GM12878 (cell line): ENCODE measurements around the gene PRKCZ. TPM values are rescaled to one million over a fixed set of nuclear protein-coding genes. Genes with fewer than 3 reads are reported as not detected.

Source experiments
- ATAC-seq: fragments of 200-7000 bp; cut with Tn5 transposase; 3 replicates; pipeline ENCODE4 v1.9.1; 2020; ENCODE audit warnings: mild to moderate bottlenecking, moderate library complexity
- BruUV-seq: library from RNA; stranded (reverse); fragments of 400-500 nt; replicated peaks from 2 replicates; lab custom pipeline; 2021; lab: Mats Ljungman, UMichigan
- CTCF ChIA-PET: fragments of 300-600 bp; sonication (Branson Sonifier 250); formaldehyde crosslinking; extraction: SDS; loops from one replicate; lab custom pipeline; 2021; ENCODE audit warnings: inconsistent platforms; lab: Yijun Ruan, JAX
- POLR2A ChIA-PET: fragments of 350-600 bp; formaldehyde crosslinking; extraction: SDS; loops from one replicate; lab custom pipeline; 2021; ENCODE audit warnings: inconsistent platforms; lab: Charles Lee
- RAD21 ChIA-PET: fragments of 300-600 bp; sonication (Branson Sonifier 250); formaldehyde crosslinking; loops from one replicate; lab custom pipeline; 2023; ENCODE audit warnings: antibody characterized with exemption; ENCODE audit not compliant: unreplicated experiment; lab: Charles Lee
- SMC1A ChIA-PET: fragments of 300-600 bp; sonication (Branson Sonifier 250); formaldehyde crosslinking; loops from one replicate; lab custom pipeline; 2023; ENCODE audit not compliant: unreplicated experiment, uncharacterized antibody; lab: Charles Lee
- DNase-seq: peaks from one replicate; pipeline ENCODE4 v3.0.0-alpha.2; 2011; ENCODE audit warnings: low read depth, low spot score
- FAIRE-seq: peaks from 3 replicates; lab custom pipeline; 2011; peaks lifted over from hg19 to GRCh38; lab: Jason Lieb, UNC
- H2AFZ ChIP-seq: 2 replicates; pipeline ENCODE4 v1.6.0; 2011; ENCODE audit warnings: low read depth, low read length, control low read depth; ENCODE audit not compliant: control insufficient read depth
- H3K27ac ChIP-seq: 2 replicates; pipeline ENCODE4 v1.5.1; 2011; ENCODE audit warnings: control low read depth; ENCODE audit not compliant: control insufficient read depth, insufficient read depth
- H3K27me3 ChIP-seq, 2 experiments: replicated peaks in 1 of 2; 2 replicates each; pipeline versions ENCODE4 v1.6.0 to v1.6.1; 2011; ENCODE audit warnings: low read length in 1 of 2; ENCODE audit not compliant: control insufficient read depth in 2 of 2, insufficient read depth in 2 of 2
- H3K36me3 ChIP-seq, 2 experiments: 2 replicates each; pipeline ENCODE4 v1.5.1; 2011; ENCODE audit warnings: low read length in 1 of 2; ENCODE audit not compliant: control insufficient read depth in 2 of 2, insufficient read depth in 2 of 2
- H3K4me1 ChIP-seq: 2 replicates; pipeline ENCODE4 v1.6.1; 2011; ENCODE audit warnings: mild to moderate bottlenecking, low read length, moderate library complexity, mixed read lengths; ENCODE audit not compliant: control insufficient read depth, insufficient read depth
- H3K4me2 ChIP-seq: 2 replicates; pipeline ENCODE4 v1.6.0; 2011; ENCODE audit warnings: control low read depth; ENCODE audit not compliant: control insufficient read depth, insufficient read depth
- H3K4me3 ChIP-seq: fragments of 200-600 bp; sonication (generic); 2 replicates; pipeline ENCODE4 v1.5.1; 2016
- H3K79me2 ChIP-seq: 2 replicates; pipeline ENCODE4 v1.6.0; 2011; ENCODE audit warnings: low read length; ENCODE audit not compliant: control insufficient read depth, insufficient read depth
- H3K9ac ChIP-seq: 2 replicates; pipeline ENCODE4 v1.8.0; 2011; ENCODE audit warnings: low read length, control low read depth, mixed read lengths; ENCODE audit not compliant: control insufficient read depth, insufficient read depth
- H3K9me3 ChIP-seq: replicated peaks from 3 replicates; pipeline ENCODE4 v1.5.1; 2011; ENCODE audit warnings: mild to moderate bottlenecking, low read length; ENCODE audit not compliant: control insufficient read depth, insufficient read depth
- H4K20me1 ChIP-seq: 2 replicates; pipeline ENCODE4 v1.6.0; 2011; ENCODE audit not compliant: control insufficient read depth, insufficient read depth
- CBX3 ChIP-seq: fragments of 200-600 bp; sonication (generic); IDR thresholded peaks from 2 replicates; pipeline ENCODE4 v1.6.1; 2016; ENCODE audit warnings: low read depth, borderline replicate concordance
- EGR1 ChIP-seq, 2 experiments: IDR thresholded peaks; 1 replicate in 1 of 2; 2 replicates in 1 of 2; pipeline ENCODE4 v1.6.1; 2011 to 2012; ENCODE audit warnings: low read depth in 2 of 2, low read length in 2 of 2, borderline replicate concordance in 1 of 2, mild to moderate bottlenecking in 1 of 2, moderate library complexity in 1 of 2
- IKZF2 ChIP-seq, 2 experiments: fragments of 450-650 bp; IDR thresholded peaks; 2 replicates each; pipeline ENCODE4 v1.6.1; 2017; ENCODE audit warnings: mild to moderate bottlenecking in 2 of 2, moderate library complexity in 2 of 2
- NBN ChIP-seq: fragments of 450-650 bp; IDR thresholded peaks from 2 replicates; pipeline ENCODE4 v1.6.1; 2016
- NFIC ChIP-seq: IDR thresholded peaks from 2 replicates; pipeline ENCODE4 v1.6.1; 2012; ENCODE audit warnings: low read depth, mild to moderate bottlenecking, inconsistent platforms, low read length, moderate library complexity
- NR2C2 ChIP-seq: IDR thresholded peaks from 2 replicates; pipeline ENCODE4 v1.6.1; 2011; ENCODE audit warnings: borderline replicate concordance, low read depth; ENCODE audit not compliant: control insufficient read depth, insufficient read length
- RFX5 ChIP-seq: IDR thresholded peaks from 2 replicates; pipeline ENCODE4 v1.6.1; 2011; ENCODE audit warnings: low read depth, low read length, improper control_type of control experiment
- SIN3A ChIP-seq: IDR thresholded peaks from 2 replicates; pipeline ENCODE4 v1.6.1; 2012; ENCODE audit warnings: low read depth, low read length, improper control_type of control experiment
- TARDBP ChIP-seq: IDR thresholded peaks from 2 replicates; pipeline ENCODE4 v1.6.1; 2016; ENCODE audit warnings: borderline replicate concordance
- YBX1 ChIP-seq: fragments of 450-650 bp; IDR thresholded peaks from 2 replicates; pipeline ENCODE4 v1.6.1; 2016; ENCODE audit warnings: antibody characterized with exemption
- ZNF384 ChIP-seq: IDR thresholded peaks from 2 replicates; pipeline ENCODE4 v1.6.1; 2012; ENCODE audit warnings: low read depth, mild to moderate bottlenecking, low read length, improper control_type of control experiment, borderline replicate concordance
- ZNF622 ChIP-seq: fragments of 450-650 bp; IDR thresholded peaks from 2 replicates; pipeline ENCODE4 v1.6.1; 2017; ENCODE audit warnings: mild to moderate bottlenecking, inconsistent platforms
- WGBS: methylation state at CpG from one replicate; pipeline ENCODE4 v1.1.6; 2016; ENCODE audit warnings: low lambda C conversion rate; ENCODE audit not compliant: insufficient replicate concordance, insufficient coverage; ENCODE audit errors: missing lambda C conversion rate; 5-methylcytosine and 5-hydroxymethylcytosine counted together
- in situ Hi-C: fragments of 300-500 bp; cut with MboI; formaldehyde crosslinking; loops from 9 replicates; pipeline ENCODE4 v1.14.3; 2018; ENCODE audit warnings: mixed read lengths
- intact Hi-C: fragments of 100-400 bp; cut with micrococcal nuclease; formaldehyde crosslinking; loops from one replicate; pipeline ENCODE4 v1.14.2; 2022; ENCODE audit not compliant: unreplicated experiment
- polyA plus RNA-seq, 11 experiments: library from polyadenylated mRNA; depleted of rRNA in 4 of 11; unstranded in 6 of 11; stranded (reverse) in 5 of 11; fragments of >200 nt; fragmentation: Nextera tagmentation in 4 of 11; fragmentation: Illumina TruSeq in 1 of 11; extraction: Ambion mirVana in 4 of 11; extraction: Trizol in 1 of 11; gene quantifications; 1 replicate in 1 of 11; 2 replicates in 10 of 11; pipeline versions ENCODE4 v1.2.1 to v1.2.3, GENCODE V29; 2011 to 2016; ENCODE audit warnings: inconsistent platforms in 2 of 11, missing spikeins in 2 of 11, low read depth in 1 of 11
- total RNA-seq, 4 experiments: library from RNA; depleted of rRNA in 3 of 4; stranded (reverse); fragments of >200 nt in 3 of 4; fragmentation: Illumina TruSeq in 1 of 4; extraction: Trizol in 1 of 4; gene quantifications; 2 replicates each; pipeline versions ENCODE4 v1.2.1 to v1.2.3, GENCODE V29; 2013 to 2021
- TF ChIP-seq, protein P1 (sequence below): fragments of 150-350 bp; IDR thresholded peaks from 2 replicates; pipeline ENCODE4 v1.6.1; 2016; ENCODE audit warnings: low read depth, low read length
- TF ChIP-seq, protein P2 (sequence below): fragments of 450-650 bp; IDR thresholded peaks from 2 replicates; pipeline ENCODE4 v1.6.1; 2016; ENCODE audit warnings: mild to moderate bottlenecking

Gene PRKCZ
- total and polyA plus RNA-seq, 10 of the 15 experiments (the other 5 are each of a cell fraction or from before 2014, with no cell fraction given): 0.05 to 1.9 (median 0.64) TPM; not detected in 1

DNA sequence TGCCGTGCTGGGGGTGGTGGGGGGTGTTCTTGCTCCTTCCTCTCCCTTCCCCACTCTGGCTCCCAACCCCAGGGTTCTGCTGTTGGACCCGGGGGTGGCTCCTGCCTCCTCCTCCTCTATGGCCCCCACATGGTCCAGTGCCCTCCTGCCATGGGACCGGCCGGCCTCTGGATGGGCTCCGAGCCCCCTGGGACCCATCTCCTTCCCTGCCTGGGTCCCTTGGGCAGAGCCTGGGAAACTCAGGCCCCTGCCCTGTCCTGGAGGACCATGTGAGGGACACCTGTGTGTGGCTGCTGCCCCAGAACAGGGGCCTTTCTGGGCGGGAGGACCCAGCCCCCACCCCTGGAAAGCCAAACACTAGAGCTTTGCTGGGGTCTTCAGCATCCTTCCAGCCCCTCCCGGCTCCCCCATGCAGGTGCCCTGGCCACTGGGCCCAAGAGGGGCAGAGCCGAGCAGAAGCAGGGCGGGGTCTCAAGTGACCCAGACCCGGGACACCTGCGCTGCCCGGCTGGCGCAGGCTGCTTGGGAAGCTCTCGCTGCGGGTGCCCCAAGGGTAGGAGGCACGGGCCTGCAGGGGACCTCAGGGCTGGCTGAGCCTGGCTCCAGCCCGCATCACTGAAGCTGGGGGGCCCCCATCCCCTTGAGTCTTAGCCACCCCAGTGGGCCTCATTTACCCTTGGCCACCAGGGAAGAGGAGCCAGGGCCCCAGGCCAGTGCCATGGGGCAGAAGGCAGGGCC, 146.9 kb downstream of the PRKCZ start:
- no peak for TF ChIP-seq NFIC
- no peak for TF ChIP-seq SIN3A
- TF ChIP-seq, protein P1, sequence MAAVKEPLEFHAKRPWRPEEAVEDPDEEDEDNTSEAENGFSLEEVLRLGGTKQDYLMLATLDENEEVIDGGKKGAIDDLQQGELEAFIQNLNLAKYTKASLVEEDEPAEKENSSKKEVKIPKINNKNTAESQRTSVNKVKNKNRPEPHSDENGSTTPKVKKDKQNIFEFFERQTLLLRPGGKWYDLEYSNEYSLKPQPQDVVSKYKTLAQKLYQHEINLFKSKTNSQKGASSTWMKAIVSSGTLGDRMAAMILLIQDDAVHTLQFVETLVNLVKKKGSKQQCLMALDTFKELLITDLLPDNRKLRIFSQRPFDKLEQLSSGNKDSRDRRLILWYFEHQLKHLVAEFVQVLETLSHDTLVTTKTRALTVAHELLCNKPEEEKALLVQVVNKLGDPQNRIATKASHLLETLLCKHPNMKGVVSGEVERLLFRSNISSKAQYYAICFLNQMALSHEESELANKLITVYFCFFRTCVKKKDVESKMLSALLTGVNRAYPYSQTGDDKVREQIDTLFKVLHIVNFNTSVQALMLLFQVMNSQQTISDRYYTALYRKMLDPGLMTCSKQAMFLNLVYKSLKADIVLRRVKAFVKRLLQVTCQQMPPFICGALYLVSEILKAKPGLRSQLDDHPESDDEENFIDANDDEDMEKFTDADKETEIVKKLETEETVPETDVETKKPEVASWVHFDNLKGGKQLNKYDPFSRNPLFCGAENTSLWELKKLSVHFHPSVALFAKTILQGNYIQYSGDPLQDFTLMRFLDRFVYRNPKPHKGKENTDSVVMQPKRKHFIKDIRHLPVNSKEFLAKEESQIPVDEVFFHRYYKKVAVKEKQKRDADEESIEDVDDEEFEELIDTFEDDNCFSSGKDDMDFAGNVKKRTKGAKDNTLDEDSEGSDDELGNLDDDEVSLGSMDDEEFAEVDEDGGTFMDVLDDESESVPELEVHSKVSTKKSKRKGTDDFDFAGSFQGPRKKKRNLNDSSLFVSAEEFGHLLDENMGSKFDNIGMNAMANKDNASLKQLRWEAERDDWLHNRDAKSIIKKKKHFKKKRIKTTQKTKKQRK: no peak
- TF ChIP-seq ZNF384: no peak
- TF ChIP-seq, protein P2, sequence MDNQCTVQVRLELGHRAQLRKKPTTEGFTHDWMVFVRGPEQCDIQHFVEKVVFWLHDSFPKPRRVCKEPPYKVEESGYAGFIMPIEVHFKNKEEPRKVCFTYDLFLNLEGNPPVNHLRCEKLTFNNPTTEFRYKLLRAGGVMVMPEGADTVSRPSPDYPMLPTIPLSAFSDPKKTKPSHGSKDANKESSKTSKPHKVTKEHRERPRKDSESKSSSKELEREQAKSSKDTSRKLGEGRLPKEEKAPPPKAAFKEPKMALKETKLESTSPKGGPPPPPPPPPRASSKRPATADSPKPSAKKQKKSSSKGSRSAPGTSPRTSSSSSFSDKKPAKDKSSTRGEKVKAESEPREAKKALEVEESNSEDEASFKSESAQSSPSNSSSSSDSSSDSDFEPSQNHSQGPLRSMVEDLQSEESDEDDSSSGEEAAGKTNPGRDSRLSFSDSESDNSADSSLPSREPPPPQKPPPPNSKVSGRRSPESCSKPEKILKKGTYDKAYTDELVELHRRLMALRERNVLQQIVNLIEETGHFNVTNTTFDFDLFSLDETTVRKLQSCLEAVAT: no peak
- no peak for TF ChIP-seq RFX5
- TF ChIP-seq NBN: no peak
- TF ChIP-seq YBX1: no peak
- TF ChIP-seq NR2C2: no peak
- TF ChIP-seq CBX3: no peak
- TF ChIP-seq ZNF622: no peak
- no peak for TF ChIP-seq IKZF2 (IDR thresholded peaks at IDR 0.05)
- TF ChIP-seq TARDBP: no peak
- no peak for TF ChIP-seq EGR1 (IDR thresholded peaks at IDR 0.05; ENCODE audit: borderline replicate concordance in 1 of 2, low read depth in 2 of 2, low read length in 2 of 2)
- TF ChIP-seq, all 136 proteins: peak for 0
- H3K79me2 ChIP-seq: peaks cover 1% of the 10 kb centered on the region
- RAD21 ChIA-PET: interaction anchor here (2.3 kb wide), 1 partner anchor 184 kb away, joined by 78 read pairs; no protein-coding TSS in a partner anchor
- no peak for ATAC-seq
- no peaks in the 10 kb centered on the region for H3K9me3 ChIP-seq
- no peaks in the 10 kb centered on the region; a peak in 1 of 4 replicates for H3K36me3 ChIP-seq
- H3K27me3 ChIP-seq: no peaks in the 10 kb centered on the region
- H3K4me2 ChIP-seq: no peak overlapping the region
- BruUV-seq: no TSS peak
- no peak overlapping the region for H2AFZ ChIP-seq
- 52% methylated on average over 17 of the region's 17 CpGs for WGBS
- POLR2A ChIA-PET: interaction anchor here (0.6 to 0.9 kb wide), 3 partner anchors 164 to 733 kb away, joined by 4 to 6 read pairs (median 5); partner anchors contain the start of genes MORN1 and RER1
- in situ Hi-C loops: loop anchor here (10.0 kb wide), 1 partner anchor 1228 kb away; no protein-coding TSS in a partner anchor
- H3K27ac ChIP-seq: no peak overlapping the region
- SMC1A ChIA-PET: interaction anchor here (3.2 kb wide), 1 partner anchor 185 kb away, joined by 62 read pairs; no protein-coding TSS in a partner anchor
- no peak overlapping the region for H3K9ac ChIP-seq
- no peak overlapping the region for H3K4me3 ChIP-seq
- peaks cover 10% of the 10 kb centered on the region for H3K4me1 ChIP-seq
- CTCF ChIA-PET: interaction anchor here (3.2 to 3.3 kb wide), 2 partner anchors 184 to 351 kb away, joined by 23 to 98 read pairs; no protein-coding TSS in a partner anchor
- no peaks in the 10 kb centered on the region for H4K20me1 ChIP-seq
- DNase-seq: no peak
- FAIRE-seq: no peak
- intact Hi-C loops: loop anchor here (5.0 kb wide), 2 partner anchors 115 to 1225 kb away; no protein-coding TSS in a partner anchor
